B cell (primary cell): ENCODE data around the gene KAZN. TPM values are rescaled to one million over a fixed set of nuclear protein-coding genes. Genes with fewer than 3 reads are reported as not detected.
A peak's percentile ranks its signal among the peaks of the same experiment; 100 is the strongest.

Experiments used
- ATAC-seq: fragments of 200-7000 bp; cut with Tn5 transposase; one replicate; pipeline ENCODE4 v1.10.0; 2021; ENCODE audit warnings: low read depth, mild to moderate bottlenecking, moderate number of reproducible peaks, moderate library complexity
- CTCF ChIA-PET: fragments of 350-600 bp; sonication (Branson Sonifier 250); formaldehyde crosslinking; loops from one replicate; lab custom pipeline; 2021; ENCODE audit warnings: antibody characterized with exemption, inconsistent platforms; lab: Charles Lee
- POLR2A ChIA-PET: fragments of 350-600 bp; sonication (Branson Sonifier 250); formaldehyde crosslinking; loops from one replicate; lab custom pipeline; 2021; ENCODE audit warnings: antibody characterized with exemption; lab: Charles Lee
- DNase-seq: peaks from one replicate; pipeline ENCODE4 v3.0.0; 2013
- H2AFZ ChIP-seq: 2 replicates; pipeline ENCODE4 v1.6.1; 2012; ENCODE audit warnings: mild to moderate bottlenecking, low read depth, low read length; ENCODE audit not compliant: insufficient read depth, poor library complexity, severe bottlenecking
- H3K27ac ChIP-seq, 2 donors: 1 replicate in 1 of 2; 2 replicates in 1 of 2; pipeline ENCODE4 v1.5.1; 2012 to 2013; ENCODE audit warnings: low read length in 2 of 2, mild to moderate bottlenecking in 2 of 2, moderate library complexity in 1 of 2
- H3K27me3 ChIP-seq, 4 experiments: fragments of 200-600 bp in 1 of 4; sonication (generic) in 1 of 4; replicated peaks in 1 of 4; 1 replicate in 2 of 4; 2 replicates in 2 of 4; pipeline versions ENCODE4 v1.6.1 to v1.7.0; 2013 to 2016; ENCODE audit warnings: low read length in 3 of 4, mild to moderate bottlenecking in 2 of 4, mixed read lengths in 1 of 4, moderate library complexity in 1 of 4; ENCODE audit not compliant: insufficient read depth in 4 of 4, control insufficient read depth in 3 of 4; ENCODE audit errors: control extremely low read depth in 1 of 4
- H3K36me3 ChIP-seq, 2 experiments: replicated peaks in 1 of 2; 1 replicate in 1 of 2; 2 replicates in 1 of 2; pipeline versions ENCODE4 v1.6.1 to v1.7.1; 2013; ENCODE audit warnings: low read length in 1 of 2; ENCODE audit not compliant: insufficient read depth in 2 of 2, control insufficient read depth in 1 of 2; ENCODE audit errors: control extremely low read depth in 1 of 2, extremely low read depth in 1 of 2
- H3K4me1 ChIP-seq, 2 donors: fragments of 200-600 bp in 1 of 2; sonication (generic) in 1 of 2; 1 replicate in 1 of 2; 2 replicates in 1 of 2; pipeline versions ENCODE4 v1.5.1 to v1.6.1; 2013 to 2017; ENCODE audit warnings: low read length in 2 of 2; ENCODE audit not compliant: control insufficient read depth in 2 of 2, insufficient read depth in 2 of 2
- H3K4me2 ChIP-seq: replicated peaks from 2 replicates; pipeline ENCODE3; 2012; ENCODE audit warnings: mild to moderate bottlenecking, low read depth, low read length; ENCODE audit not compliant: poor library complexity, severe bottlenecking
- H3K4me3 ChIP-seq, 5 experiments: fragments of 200-600 bp in 1 of 5; sonication (generic) in 1 of 5; 1 replicate in 3 of 5; 2 replicates in 2 of 5; pipeline versions ENCODE4 v1.5.1 to v1.7.0; 2011 to 2016; ENCODE audit warnings: low read length in 4 of 5, mild to moderate bottlenecking in 4 of 5, low read depth in 2 of 5, control low read depth in 1 of 5, moderate library complexity in 1 of 5; ENCODE audit not compliant: insufficient read depth in 1 of 5; ENCODE audit errors: control extremely low read depth in 1 of 5, extremely low read depth in 1 of 5
- H3K79me2 ChIP-seq: fragments of 200-600 bp; sonication (generic); one replicate; pipeline ENCODE4 v1.6.0; 2016; ENCODE audit warnings: low read length; ENCODE audit not compliant: control insufficient read depth, insufficient read depth
- H3K9ac ChIP-seq: fragments of 200-600 bp; sonication (generic); 2 replicates; pipeline ENCODE4 v1.6.1; 2017; ENCODE audit warnings: mild to moderate bottlenecking, low read length, moderate library complexity
- H3K9me3 ChIP-seq, 3 donors: one replicate each; pipeline versions ENCODE4 v1.6.1 to v1.7.1; 2013; ENCODE audit warnings: low read length in 2 of 3; ENCODE audit not compliant: control insufficient read depth in 2 of 3, insufficient read depth in 1 of 3; ENCODE audit errors: control extremely low read depth in 1 of 3
- H4K20me1 ChIP-seq: 2 replicates; pipeline ENCODE4 v1.6.0; 2012; ENCODE audit warnings: mild to moderate bottlenecking, low read length; ENCODE audit not compliant: insufficient read depth, control insufficient read depth, poor library complexity, severe bottlenecking
- H3K27ac Mint-ChIP-seq: one replicate; pipeline ENCODE4 v1.8.0; 2021; ENCODE audit warnings: mixed read lengths
- H3K27me3 Mint-ChIP-seq: one replicate; pipeline ENCODE4 v1.8.0; 2021; ENCODE audit warnings: mixed read lengths
- H3K4me1 Mint-ChIP-seq: one replicate; pipeline ENCODE4 v1.8.0; 2021; ENCODE audit warnings: mixed read lengths
- H3K4me3 Mint-ChIP-seq: one replicate; pipeline ENCODE4 v1.8.0; 2021; ENCODE audit warnings: mixed read lengths
- H3K9me3 Mint-ChIP-seq: one replicate; pipeline ENCODE4 v1.8.0; 2022; ENCODE audit warnings: mixed read lengths; ENCODE audit not compliant: insufficient read depth
- EZH2 ChIP-seq: IDR thresholded peaks from 2 replicates; pipeline ENCODE4 v1.6.1; 2012; ENCODE audit warnings: borderline replicate concordance, low read depth, mild to moderate bottlenecking, moderate library complexity, low read length; ENCODE audit not compliant: insufficient read depth, poor library complexity, severe bottlenecking
- WGBS: methylation state at CpG from one replicate; pipeline ENCODE4 v1.1.5; 2013; ENCODE audit warnings: missing lambda C conversion rate; ENCODE audit not compliant: insufficient coverage; 5-methylcytosine and 5-hydroxymethylcytosine counted together
- intact Hi-C: fragments of 100-400 bp; cut with micrococcal nuclease; formaldehyde crosslinking; loops from one replicate; pipeline ENCODE4 v1.10.0; 2022
- polyA plus RNA-seq: library from polyadenylated mRNA; depleted of rRNA; stranded (reverse); fragments of >200 nt; gene quantifications from 2 replicates; pipeline ENCODE4 v1.2.3, GENCODE V29; 2012
- total RNA-seq, 2 donors: library from RNA; stranded (reverse); fragments of 120-200 nt in 1 of 2; gene quantifications; 1 replicate in 1 of 2; 2 replicates in 1 of 2; pipeline versions ENCODE4 v1.2.3 to v1.2.4, GENCODE V29; 2013 to 2022
- TF ChIP-seq, protein P1 (sequence below): fragments of 200-600 bp; IDR thresholded peaks from one replicate; pipeline ENCODE4 v1.8.0; 2022; ENCODE audit warnings: antibody characterized with exemption, mild to moderate bottlenecking

The KAZN gene
- total and polyA plus RNA-seq, 2 donors (not counting 1 experiment from before 2014, with no cell fraction given), result 0.13 to 0.39 TPM

DNA sequence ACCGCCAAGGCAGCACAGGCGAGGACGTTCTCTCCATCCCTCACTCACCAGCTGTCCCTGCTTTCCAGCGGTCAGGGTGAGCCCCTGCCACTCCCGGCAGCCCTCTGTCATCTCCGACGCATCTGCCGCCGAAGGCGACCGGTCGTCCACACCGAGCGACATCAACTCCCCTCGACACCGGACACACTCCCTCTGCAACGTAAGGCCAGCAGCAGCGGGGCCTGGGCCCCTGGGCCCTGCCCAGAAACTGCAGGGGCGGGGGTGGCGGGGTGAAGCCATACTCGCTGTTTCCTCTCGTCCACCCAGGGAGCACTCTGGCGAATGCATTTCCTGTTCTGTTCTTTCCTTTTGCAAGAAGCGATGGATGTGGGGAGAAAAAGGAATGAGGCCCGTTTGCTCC, 461.6 kb downstream of the KAZN start:
- no peaks in the 10 kb centered on the region for H3K9me3 Mint-ChIP-seq
- no peak overlapping the region for H3K27ac Mint-ChIP-seq
- CTCF ChIA-PET, result no interaction called here
- Histone ChIP-seq H2AFZ (no peak overlapping the region), H3K4me3 (no peak overlapping the region), H3K79me2 (no peaks in the 10 kb centered on the region), H3K4me2 (no peak overlapping the region), H3K9ac (no peak overlapping the region), H4K20me1 (no peaks in the 10 kb centered on the region), H3K9me3 (peaks cover 0 to 10% (median 6%) of the 10 kb centered on the region in 3 donors), H3K4me1 (no peaks in the 10 kb centered on the region), H3K36me3 (no peaks in the 10 kb centered on the region), H3K27me3 (no peaks in the 10 kb centered on the region), H3K27ac (no peak overlapping the region)
- no peak for DNase-seq
- no peaks in the 10 kb centered on the region for H3K4me1 Mint-ChIP-seq
- 95% methylated on average over 25 of the region's 25 CpGs for WGBS
- TF ChIP-seq, protein P1, sequence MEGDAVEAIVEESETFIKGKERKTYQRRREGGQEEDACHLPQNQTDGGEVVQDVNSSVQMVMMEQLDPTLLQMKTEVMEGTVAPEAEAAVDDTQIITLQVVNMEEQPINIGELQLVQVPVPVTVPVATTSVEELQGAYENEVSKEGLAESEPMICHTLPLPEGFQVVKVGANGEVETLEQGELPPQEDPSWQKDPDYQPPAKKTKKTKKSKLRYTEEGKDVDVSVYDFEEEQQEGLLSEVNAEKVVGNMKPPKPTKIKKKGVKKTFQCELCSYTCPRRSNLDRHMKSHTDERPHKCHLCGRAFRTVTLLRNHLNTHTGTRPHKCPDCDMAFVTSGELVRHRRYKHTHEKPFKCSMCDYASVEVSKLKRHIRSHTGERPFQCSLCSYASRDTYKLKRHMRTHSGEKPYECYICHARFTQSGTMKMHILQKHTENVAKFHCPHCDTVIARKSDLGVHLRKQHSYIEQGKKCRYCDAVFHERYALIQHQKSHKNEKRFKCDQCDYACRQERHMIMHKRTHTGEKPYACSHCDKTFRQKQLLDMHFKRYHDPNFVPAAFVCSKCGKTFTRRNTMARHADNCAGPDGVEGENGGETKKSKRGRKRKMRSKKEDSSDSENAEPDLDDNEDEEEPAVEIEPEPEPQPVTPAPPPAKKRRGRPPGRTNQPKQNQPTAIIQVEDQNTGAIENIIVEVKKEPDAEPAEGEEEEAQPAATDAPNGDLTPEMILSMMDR, result no peak
- no peak for TF ChIP-seq EZH2
- POLR2A ChIA-PET, result no interaction called here
- intact Hi-C loops, result no loop called here
- H3K4me3 Mint-ChIP-seq, result no peak overlapping the region
- no peak for ATAC-seq
- no peaks in the 10 kb centered on the region for H3K27me3 Mint-ChIP-seq

DNA sequence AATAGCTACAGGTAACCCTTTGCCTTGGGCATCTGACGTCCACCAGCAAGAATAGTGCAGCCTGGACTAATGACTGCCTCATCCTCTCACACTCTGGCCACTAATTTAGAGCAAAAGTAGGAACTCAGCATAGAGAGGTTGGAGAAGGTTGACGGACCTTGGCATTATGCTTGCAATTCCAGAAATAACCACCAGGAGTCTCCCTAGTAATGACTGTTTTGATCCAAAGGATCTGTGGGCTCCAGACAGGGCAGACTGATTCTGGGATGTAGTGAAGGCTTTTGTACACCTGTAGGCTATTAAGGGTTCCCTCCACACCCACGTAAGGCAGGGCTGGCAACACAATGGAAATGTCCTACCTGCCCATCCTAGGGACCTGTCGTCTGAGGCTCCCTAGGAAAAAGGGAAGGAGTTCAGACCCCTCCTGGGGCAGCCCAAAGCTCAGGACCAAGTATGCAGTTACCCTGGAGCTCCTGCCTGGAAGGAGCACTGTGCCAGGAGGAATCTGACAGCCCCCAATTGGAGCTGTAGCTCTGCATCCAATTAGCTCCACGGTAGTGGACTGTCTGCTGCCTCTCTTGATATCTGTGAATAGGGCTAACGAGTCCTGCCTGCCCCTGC, 464.1 kb downstream of the KAZN start:
- Histone ChIP-seq H3K4me1 (no peaks in the 10 kb centered on the region), H3K79me2 (no peaks in the 10 kb centered on the region), H2AFZ (no peak overlapping the region), H3K27me3 (no peaks in the 10 kb centered on the region), H3K36me3 (no peaks in the 10 kb centered on the region), H3K4me3 (no peak overlapping the region), H3K27ac (no peak overlapping the region), H3K9ac (no peak overlapping the region), H3K9me3 (peaks cover 0 to 10% (median 6%) of the 10 kb centered on the region in 3 donors), H3K4me2 (no peak overlapping the region), H4K20me1 (no peaks in the 10 kb centered on the region)
- H3K4me3 Mint-ChIP-seq, result no peak overlapping the region
- POLR2A ChIA-PET, result no interaction called here
- H3K4me1 Mint-ChIP-seq, result no peaks in the 10 kb centered on the region
- intact Hi-C loops, result no loop called here
- no peaks in the 10 kb centered on the region for H3K27me3 Mint-ChIP-seq
- ATAC-seq (no peak), DNase-seq (no peak)
- H3K9me3 Mint-ChIP-seq, result no peaks in the 10 kb centered on the region
- H3K27ac Mint-ChIP-seq, result no peak overlapping the region
- 94% methylated on average over 4 of the region's 6 CpGs for WGBS
- CTCF ChIA-PET, result no interaction called here
- TF ChIP-seq, protein P1, result peak; percentile 39
- TF ChIP-seq EZH2, result no peak
